ENCODE measurements around the gene SRP9. TPM values are rescaled to one million over a fixed set of nuclear protein-coding genes. Genes with fewer than 3 reads are reported as not detected.

The SRP9 gene
- total and polyA plus RNA-seq, 2 experiments from 2014 or later, result 640 to 728 TPM

DNA sequence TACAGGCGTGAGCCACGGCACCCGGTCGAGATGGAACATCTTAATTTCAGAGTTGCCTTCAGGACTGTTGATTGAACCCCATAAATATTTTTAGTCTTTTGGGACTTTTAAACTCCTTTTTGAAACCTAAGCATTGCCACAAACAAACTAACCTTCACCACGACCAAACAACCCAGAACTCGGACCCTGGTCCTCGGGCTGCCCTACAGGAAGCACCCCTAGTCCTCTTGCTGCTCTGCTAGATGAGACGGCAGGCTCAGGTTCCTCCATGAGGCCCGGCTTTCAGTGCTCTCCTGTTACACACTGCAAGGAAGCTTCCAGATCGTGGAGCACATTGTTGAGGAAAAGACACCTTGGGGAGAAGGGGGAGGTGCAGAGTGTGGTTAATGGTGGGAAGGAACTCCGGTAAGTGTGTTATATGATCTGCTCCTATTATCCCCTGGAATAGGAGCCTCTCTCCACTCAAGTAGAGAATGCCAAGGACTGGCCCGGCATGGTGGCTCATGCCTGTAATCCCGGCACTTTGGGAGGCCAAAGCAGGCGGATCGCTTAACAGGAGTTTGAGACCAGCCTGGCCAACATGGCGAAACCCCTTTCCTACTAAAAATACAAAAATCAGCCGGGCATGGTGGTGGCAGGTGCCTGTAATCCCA lies 38.0 kb downstream of the SRP9 start (continued):
- TF ChIP-seq, protein P1, sequence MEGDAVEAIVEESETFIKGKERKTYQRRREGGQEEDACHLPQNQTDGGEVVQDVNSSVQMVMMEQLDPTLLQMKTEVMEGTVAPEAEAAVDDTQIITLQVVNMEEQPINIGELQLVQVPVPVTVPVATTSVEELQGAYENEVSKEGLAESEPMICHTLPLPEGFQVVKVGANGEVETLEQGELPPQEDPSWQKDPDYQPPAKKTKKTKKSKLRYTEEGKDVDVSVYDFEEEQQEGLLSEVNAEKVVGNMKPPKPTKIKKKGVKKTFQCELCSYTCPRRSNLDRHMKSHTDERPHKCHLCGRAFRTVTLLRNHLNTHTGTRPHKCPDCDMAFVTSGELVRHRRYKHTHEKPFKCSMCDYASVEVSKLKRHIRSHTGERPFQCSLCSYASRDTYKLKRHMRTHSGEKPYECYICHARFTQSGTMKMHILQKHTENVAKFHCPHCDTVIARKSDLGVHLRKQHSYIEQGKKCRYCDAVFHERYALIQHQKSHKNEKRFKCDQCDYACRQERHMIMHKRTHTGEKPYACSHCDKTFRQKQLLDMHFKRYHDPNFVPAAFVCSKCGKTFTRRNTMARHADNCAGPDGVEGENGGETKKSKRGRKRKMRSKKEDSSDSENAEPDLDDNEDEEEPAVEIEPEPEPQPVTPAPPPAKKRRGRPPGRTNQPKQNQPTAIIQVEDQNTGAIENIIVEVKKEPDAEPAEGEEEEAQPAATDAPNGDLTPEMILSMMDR (conservative IDR thresholded peaks at IDR 0.05; ENCODE audit: low read depth in 2 of 2), result no peak
- no peak for TF ChIP-seq NANOG (IDR thresholded peaks at IDR 0.05; ENCODE audit: borderline replicate concordance)

DNA sequence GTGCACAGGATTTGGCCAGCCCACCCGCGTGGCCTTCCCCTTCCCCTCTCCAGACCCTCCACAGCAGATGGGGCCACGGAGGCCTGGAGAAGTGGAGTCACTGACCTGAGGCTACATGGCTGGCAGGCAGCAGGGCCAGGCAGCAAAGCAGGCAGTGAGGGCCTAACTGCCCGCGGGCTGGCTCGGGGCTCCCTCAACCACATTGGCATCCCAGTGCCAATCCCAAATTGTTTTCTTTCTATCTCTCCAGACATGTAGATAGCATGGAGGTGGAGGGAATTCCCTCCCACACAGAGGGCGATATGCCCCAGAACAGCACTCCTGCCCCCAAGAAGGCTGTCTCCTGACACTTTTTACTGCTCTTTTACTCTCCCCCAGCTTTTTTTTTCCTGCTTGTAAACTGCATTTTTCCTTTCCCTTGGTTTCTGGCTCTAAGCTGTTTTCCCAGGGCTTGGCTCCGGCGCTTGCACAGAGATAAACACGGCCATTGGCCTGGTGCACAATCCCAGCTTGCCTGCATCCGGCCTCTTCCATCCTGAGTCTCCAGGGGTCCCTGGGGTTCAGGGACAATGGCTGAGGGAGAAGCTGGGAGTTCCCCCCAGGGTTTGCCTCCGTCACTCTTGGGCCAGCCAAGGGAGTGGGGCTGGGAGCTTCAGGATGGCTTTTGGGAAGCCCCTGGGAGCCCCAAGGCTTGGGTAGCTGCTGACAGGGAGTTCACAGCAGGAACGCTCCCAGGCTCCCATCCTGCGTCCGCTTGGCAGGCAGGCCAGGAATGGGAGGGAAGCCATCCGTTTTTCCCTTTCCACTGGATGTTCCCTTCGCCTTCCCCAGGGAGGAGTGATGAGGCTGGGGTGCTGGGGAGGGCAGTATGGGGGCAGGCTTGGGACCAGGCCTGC lies 39.3 kb downstream of the SRP9 start:
- H3K9me3 Mint-ChIP-seq, result no peaks in the 10 kb centered on the region
- peak; percentile 39 for ATAC-seq
- no peaks in the 10 kb centered on the region for H3K27me3 ChIP-seq (ENCODE audit: insufficient read depth)
- H3K27ac Mint-ChIP-seq, result peak overlapping the region; percentile 96
- peak overlapping the region; percentile 87 for H3K27ac ChIP-seq (ENCODE audit: low read depth)
- H3K36me3 ChIP-seq (ENCODE audit: insufficient read depth), result no peaks in the 10 kb centered on the region
- H3K4me3 ChIP-seq, result no peak overlapping the region
- H3K27me3 Mint-ChIP-seq (ENCODE audit: insufficient read depth, low read depth, poor library complexity), result peaks cover 4% of the 10 kb centered on the region
- peaks cover 13% of the 10 kb centered on the region for H3K36me3 Mint-ChIP-seq (ENCODE audit: low read depth)
- no peak overlapping the region for H3K4me3 Mint-ChIP-seq
- peak; percentile 35 for DNase-seq (ENCODE audit: low spot score)
- peaks cover 47% of the 10 kb centered on the region for H3K4me1 Mint-ChIP-seq
- H3K79me2 ChIP-seq (replicated peaks; ENCODE audit: insufficient read depth), result peaks cover 76% of the 10 kb centered on the region
- H3K4me1 ChIP-seq (ENCODE audit: insufficient read depth), result peaks cover 49% of the 10 kb centered on the region
- no peaks in the 10 kb centered on the region; the same call in none of the 2 replicates for H4K20me1 ChIP-seq (replicated peaks; ENCODE audit: insufficient read depth)
- H2AFZ ChIP-seq, result no peak overlapping the region
- no peaks in the 10 kb centered on the region for H3K9me2 ChIP-seq (ENCODE audit: insufficient read depth)
- H3F3A ChIP-seq (replicated peaks; ENCODE audit: low read depth), result 0 out of 2 replicates have a peak, but pooled peaks cover 13% of the 10 kb centered on the region
- peak overlapping the region; percentile 52; the same call in 1 of the 2 replicates for H3K4me2 ChIP-seq
- TF ChIP-seq JUNB (IDR thresholded peaks at IDR 0.05; ENCODE audit: unreplicated experiment) (no peak), EZH2phosphoT487 (IDR thresholded peaks at IDR 0.05; ENCODE audit: unreplicated experiment) (no peak), ZNF114 (CRISPR knock-in tag; IDR thresholded peaks at IDR 0.05) (no peak), NANOG (IDR thresholded peaks at IDR 0.05; ENCODE audit: borderline replicate concordance) (no peak), POLR2AphosphoS5 (IDR thresholded peaks at IDR 0.05; ENCODE audit: low read depth) (no peak), CREB1 (CRISPR knock-in tag; IDR thresholded peaks at IDR 0.05; ENCODE audit: low read depth) (no peak), STAT1 (IDR thresholded peaks at IDR 0.05; ENCODE audit: unreplicated experiment) (no peak)
- TF ChIP-seq, protein P2, sequence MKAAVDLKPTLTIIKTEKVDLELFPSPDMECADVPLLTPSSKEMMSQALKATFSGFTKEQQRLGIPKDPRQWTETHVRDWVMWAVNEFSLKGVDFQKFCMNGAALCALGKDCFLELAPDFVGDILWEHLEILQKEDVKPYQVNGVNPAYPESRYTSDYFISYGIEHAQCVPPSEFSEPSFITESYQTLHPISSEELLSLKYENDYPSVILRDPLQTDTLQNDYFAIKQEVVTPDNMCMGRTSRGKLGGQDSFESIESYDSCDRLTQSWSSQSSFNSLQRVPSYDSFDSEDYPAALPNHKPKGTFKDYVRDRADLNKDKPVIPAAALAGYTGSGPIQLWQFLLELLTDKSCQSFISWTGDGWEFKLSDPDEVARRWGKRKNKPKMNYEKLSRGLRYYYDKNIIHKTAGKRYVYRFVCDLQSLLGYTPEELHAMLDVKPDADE (IDR thresholded peaks at IDR 0.05), result no peak
- TF ChIP-seq, protein P3, sequence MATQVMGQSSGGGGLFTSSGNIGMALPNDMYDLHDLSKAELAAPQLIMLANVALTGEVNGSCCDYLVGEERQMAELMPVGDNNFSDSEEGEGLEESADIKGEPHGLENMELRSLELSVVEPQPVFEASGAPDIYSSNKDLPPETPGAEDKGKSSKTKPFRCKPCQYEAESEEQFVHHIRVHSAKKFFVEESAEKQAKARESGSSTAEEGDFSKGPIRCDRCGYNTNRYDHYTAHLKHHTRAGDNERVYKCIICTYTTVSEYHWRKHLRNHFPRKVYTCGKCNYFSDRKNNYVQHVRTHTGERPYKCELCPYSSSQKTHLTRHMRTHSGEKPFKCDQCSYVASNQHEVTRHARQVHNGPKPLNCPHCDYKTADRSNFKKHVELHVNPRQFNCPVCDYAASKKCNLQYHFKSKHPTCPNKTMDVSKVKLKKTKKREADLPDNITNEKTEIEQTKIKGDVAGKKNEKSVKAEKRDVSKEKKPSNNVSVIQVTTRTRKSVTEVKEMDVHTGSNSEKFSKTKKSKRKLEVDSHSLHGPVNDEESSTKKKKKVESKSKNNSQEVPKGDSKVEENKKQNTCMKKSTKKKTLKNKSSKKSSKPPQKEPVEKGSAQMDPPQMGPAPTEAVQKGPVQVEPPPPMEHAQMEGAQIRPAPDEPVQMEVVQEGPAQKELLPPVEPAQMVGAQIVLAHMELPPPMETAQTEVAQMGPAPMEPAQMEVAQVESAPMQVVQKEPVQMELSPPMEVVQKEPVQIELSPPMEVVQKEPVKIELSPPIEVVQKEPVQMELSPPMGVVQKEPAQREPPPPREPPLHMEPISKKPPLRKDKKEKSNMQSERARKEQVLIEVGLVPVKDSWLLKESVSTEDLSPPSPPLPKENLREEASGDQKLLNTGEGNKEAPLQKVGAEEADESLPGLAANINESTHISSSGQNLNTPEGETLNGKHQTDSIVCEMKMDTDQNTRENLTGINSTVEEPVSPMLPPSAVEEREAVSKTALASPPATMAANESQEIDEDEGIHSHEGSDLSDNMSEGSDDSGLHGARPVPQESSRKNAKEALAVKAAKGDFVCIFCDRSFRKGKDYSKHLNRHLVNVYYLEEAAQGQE (IDR thresholded peaks at IDR 0.05; ENCODE audit: unreplicated experiment), result no peak

All from GM23338 (cell line).